Activated CD4-positive, alpha-beta T cell treated with anti-CD3 and anti-CD28 coated beads for 24 hours (primary cell): ENCODE measurements around the gene LYZL2.
"Not testable (repeated sequence)": the region's sequence is repeated elsewhere in the genome, so short reads cannot be mapped to it uniquely, and the experiment has no call there.

ENCODE experiments used
- DNase-seq, 2 donors: peaks; one replicate each; pipeline ENCODE4 v3.0.0-alpha.2; 2020; ENCODE audit warnings: low read depth in 2 of 2

Gene LYZL2

GRCh38 chr10:30629653-30630052 lies at the start of gene LYZL2:
Gene LYZL2 (minus strand): TSS chr10:30629753. CDS start chr10:30626915, 2,838 bp downstream.
- no peak for DNase-seq

DNA sequence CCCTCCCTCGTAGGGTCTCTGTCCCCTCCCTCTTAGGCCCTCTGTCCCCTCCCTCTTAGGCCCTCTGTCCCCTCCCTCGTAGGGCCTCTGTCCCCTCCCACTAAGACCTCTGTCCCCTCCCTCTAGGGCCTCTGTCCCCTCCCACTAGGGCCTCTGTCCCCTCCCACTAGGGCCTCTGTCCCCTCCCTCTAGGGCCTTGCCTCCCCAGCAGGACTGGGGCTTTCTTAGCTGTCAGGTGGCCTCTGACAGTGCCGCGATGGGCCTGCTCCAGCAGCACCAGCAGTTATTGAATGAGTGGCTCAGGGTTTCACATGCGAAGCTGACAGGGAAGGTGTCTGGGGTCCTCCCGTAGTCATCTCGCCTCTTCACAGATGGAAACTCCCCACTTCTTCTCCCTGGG lies 48.1 kb upstream of the LYZL2 start:
- DNase-seq: not testable (repeated sequence)

DNA sequence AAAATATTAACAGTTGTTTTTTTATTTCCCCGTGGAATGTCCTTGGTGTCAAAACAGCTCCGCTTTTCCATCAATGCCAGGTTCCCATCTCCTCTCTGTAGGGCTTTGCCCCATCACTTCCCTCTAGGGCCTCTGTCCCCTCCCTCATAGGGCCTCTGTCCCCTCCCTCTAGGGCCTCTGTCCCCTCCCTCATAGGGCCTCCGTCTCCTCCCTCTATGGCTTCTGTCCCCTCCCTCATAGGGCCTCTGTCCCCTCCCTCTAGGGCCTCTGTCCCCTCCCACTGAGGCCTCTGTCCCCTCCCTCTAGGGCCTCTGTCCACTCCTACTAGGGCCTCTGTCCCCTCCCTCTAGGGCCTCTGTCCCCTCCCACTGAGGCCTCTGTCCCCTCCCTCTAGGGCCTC lies 47.6 kb upstream of the LYZL2 start:
- DNase-seq: not testable (repeated sequence)

DNA sequence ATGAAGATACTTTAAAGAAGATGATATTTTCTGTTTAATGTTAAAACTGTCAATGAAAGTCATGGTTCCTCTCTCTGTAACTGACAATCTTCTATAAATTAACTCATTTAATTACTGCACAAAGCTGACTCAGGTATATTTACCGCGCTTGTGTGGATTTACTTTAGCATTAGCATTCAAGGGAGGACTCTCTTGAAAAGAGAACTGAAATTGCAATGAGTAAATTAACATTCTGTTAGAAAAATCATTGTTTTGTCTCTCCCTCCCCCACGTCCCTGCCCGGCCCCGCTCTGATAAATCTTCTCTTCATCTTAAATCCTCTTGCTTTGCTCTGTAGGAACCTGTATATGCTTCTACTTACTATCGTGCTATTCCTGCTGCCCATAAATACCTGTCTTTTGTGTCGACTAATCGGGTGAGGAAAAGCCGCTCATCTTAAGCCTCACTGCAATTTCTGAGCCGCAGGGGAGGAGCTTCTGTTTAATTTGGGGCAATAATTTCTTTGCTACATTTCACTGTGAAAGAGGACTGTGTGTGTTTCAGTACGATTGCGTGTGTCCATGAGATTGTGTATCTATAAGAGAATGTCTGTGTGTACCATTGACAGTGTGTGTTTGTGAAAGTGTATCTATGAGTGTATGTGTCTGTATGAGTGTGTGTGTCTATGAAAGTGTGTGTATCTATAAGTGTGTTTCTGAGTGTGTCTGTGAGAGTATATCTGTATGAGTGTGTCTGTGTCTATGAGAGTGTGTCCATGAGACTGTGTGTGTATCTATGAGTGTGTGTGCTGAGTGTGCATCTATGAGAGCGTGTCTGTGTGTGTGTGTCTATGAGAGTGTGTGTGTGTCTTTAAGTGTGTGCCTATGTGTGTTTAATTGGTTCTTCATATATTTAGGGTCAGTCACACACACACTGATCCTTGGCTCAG lies 46.5 kb upstream of the LYZL2 start:
- no peak for DNase-seq

DNA sequence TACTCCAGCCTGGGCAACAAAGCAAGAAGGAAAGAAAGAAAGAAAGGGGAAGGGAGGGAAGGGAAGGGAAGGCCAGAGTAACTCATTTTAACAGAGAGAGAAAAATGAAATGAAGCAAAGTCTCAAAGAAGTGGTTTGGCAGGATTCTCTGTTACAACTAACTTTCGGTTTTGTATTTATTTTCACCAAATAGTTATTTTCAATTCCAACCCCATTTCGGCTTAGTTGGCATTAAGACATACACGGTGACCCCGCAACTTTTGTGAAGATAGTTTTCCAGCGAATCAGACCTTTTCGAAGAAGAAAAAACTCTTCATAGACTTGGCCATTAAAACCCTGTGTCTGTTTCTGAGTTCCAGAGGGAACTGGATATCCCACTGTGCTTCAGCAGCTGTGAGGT lies 45.2 kb upstream of the LYZL2 start:
- DNase-seq: no peak

DNA sequence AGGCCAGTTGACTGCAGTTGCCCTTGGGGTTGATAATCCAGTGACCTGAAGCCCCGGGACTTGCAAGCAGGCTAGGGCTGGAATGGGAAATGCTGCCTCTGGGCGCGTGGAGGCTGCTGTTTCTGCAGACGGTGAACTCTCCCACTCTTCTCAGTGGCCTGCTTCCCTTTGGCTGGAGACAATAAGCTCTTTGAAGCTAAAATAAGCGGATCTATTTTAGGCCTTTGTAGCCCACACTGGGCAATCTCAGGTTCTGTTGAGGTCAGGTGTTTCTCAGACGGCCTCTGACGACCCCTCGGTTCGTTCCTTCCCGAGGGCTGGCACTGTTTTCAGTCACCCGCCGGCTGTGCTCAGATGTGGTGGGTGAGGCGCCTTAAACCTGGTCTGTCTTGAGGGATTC lies 43.7 kb upstream of the LYZL2 start:
- not testable (repeated sequence) for DNase-seq

- DNase-seq: not testable (repeated sequence)
Observed at GRCh38 chr10:30672338-30672737, 42.8 kb upstream of the LYZL2 start.

- peak in 1 of 2 donors; percentile 30 for DNase-seq
Observed at GRCh38 chr10:30671026-30671616, 41.6 kb upstream of the LYZL2 start.

DNA sequence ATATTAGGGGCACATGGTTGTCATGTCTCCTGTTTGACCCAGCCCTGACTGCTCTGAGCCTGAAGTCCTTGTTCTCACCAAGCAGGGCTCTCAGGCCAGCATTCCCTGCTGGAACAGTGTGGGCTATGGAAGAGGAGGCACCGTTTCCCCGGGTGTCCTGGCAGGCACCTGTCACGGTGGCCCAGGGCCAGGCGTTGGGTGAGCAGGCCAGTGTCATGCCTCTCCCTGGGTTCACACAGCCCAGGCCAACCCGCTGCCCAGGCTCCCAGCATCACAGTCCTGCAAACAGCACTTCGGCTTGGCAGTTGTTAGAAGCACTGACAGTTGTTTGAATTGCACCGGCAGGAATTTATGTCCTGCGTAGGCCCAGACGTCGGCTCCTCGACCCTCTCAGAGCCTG lies 38.4 kb upstream of the LYZL2 start:
- DNase-seq: not testable (repeated sequence)

DNA sequence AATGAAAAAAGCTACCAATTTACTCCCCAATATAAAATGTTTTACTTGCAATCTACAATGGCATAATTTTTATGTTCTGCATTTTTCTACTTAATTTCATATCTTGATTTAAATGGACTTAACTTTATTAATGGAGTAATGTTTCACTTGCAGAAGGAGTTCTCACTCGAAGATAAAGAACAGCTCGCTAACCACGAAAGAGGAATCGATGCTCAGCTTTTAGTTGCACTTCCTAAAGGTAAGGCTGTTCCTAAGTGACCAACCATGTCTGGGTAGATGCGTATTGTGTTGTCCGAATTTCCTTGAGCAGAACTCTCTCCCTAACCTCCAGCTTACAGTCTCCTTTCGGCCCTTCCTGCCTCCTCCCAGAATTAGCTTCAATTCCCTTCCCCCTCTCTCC lies 33.9 kb upstream of the LYZL2 start:
- not testable (repeated sequence) for DNase-seq

- DNase-seq: no peak
Observed at GRCh38 chr10:30662814-30663213, 33.3 kb upstream of the LYZL2 start.

DNA sequence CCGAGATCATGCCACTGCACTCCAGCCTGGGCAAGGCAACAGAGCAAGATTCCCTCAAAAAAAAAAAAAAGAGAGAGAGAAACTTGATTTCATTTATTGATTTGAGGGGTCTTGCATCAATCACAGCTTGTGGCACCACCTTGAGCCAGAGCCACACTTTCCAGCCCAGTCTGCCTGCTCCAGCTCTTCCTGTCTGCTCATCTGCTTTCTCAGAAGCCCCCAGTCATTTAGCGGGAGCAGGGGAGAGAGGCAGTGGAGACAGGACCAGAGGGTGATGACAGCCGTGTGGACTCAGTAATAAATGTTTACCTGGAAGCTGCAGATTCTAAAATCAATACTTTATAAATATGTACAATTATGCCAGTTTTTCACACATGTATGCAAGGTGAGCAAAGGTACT lies 30.8 kb upstream of the LYZL2 start:
- DNase-seq: not testable (repeated sequence)

DNA sequence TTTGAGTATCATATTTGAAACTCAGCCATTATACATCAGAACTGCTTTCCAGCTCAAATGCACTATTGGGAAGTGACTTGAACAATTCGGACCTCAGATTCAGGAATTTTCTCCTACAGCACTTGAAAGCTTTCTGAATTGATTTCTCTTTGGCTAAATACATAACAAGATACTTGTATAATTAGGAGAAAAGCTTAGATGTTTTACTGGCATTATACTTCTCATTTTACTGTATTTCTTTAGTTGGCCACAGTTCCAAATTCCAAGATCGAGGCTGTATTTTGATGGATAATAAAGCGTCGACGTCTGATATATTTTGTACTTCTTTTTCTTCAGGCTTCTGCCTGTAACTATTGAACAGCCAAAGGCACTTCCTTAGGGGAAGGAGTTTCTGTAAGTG lies 26.7 kb upstream of the LYZL2 start:
- no peak for DNase-seq

GRCh38 chr10:30655001-30655400 lies 25.4 kb upstream of the LYZL2 start:
- not testable (repeated sequence) for DNase-seq

DNA sequence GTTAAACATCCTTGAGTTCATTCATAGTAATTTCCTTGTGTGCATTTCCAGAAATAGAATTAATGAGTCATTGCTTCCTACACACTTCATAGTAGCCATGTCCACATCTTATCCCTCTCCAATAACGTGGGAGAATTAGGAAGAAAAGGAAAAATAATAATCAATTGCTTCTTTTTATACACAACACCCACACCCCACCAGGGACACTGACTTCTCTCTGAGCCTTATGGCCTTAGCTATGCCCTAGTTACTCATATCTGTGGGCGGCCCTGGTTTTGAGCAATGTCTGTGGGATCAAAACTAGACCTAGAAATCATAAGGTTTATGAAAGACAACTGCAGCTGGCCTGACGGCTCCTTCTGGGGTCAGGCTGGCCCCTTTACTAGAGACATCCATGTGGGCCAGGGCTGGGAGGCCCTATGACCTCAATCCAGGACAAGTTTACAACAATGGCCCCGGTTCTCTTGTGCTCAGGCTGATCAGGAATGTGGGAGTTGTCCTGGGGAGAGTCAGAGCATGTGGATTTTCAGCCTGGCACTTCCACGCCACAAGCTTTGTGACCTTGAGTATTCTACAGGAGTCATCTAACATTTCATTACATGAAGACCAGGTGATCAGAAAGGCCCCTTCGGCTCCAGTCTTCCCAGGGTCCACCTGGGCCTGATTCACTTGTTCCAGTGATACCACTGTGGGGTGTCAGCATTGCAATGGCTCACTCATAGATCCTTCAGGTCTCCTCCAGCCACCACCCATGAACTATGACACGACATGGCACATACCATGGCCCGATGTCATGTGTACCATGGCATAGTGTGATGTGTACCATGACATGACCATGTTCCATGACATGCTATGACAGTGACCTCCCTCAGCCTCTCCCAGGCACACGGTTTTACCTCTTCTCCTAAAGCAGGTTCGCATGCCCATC lies 22.2 kb upstream of the LYZL2 start:
- not testable (repeated sequence) for DNase-seq

DNA sequence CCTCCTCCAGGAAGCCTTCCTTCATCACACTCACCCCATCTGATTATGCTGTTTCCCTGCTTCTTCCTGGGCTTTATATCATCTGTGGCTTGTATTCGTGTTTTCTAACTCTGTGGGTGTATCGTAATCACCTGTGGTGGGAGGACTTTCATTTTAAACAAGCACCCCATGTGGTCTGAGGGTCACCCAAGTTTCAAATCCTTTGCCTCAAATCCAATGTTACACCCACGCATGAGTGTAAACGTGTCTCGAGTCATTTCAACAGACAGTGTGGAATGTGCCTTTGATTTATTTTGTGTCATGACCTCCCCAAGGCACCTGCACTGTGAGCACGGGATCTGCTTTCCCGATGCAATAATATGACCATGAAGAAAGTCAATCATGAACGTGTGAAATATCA lies 17.5 kb upstream of the LYZL2 start:
- DNase-seq: no peak

DNA sequence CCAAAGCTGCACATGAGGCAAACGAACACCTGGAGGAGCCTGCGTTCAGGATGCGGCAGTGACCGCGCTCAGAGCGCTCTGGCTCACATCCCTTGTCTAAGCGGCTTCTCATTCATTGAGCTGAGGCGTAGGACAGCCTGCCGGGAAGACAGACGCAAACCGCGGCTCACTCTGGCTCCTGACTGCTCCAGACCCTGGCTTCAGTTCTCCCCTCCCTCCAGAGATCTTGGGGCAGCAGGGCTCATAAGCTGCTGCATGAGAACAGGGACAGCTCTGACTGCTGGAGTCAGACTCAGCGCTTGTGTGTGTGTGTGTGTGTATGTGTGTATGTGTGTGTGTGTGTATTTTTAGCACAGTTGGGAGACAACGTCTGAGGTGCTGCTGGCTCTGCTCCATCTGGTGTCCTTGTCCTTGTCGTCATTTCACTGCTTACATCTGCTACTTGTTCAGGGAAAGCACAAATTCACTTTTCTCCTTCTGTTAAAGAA lies 15.8 kb upstream of the LYZL2 start:
- no peak for DNase-seq

DNA sequence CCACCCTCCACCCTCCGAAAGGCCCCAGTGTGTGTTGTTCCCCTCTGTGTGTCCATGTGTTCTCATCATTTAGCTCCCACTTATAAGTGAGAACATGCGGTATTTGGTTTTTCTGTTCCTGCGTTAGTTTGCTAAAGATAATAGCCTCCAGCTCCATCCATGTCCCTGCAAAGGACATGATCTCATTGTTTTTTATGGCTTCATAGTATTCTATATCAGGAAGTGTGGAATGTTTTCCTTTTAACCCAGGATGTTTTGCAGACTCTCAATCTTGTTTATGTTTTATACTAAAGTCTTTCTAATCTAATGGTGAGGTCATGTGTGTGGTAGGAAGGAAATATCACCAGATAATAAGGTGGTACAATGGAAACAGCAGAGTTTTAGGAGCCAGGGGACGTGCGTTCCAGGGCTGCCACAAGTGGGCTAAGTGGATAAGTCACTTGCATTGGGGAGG lies 14.9 kb upstream of the LYZL2 start:
- DNase-seq: not testable (repeated sequence)

DNA sequence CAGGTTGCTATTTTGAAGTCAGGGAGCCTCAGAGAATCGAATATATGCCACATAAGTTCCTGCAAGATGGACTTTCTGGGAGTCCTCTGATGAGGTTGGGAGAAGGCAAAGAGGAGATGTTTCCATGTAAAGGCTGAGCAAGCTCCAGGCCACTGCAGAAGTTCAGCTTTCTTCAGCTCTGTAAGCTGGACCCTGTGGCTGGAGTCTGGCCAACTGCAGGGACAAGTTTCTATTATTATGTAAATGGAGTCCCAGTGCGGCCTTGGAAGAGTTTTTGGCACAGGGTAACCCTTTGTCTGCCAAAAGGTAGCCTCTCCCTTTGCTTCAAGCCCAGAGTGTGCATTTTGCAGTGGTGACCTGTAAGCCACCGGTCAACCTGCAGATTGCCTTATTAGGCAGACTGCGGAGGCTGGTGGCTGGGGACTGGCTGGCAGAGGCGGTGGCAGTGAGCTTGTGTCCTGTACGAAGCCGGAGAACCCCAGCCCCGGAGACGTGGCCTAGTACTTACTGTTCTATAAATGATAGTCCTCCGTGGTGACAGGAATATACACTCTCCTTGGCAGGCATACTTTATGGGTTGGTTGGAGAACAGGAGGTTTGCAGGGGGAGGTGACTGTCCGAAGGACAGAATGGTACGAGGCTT lies 14.1 kb upstream of the LYZL2 start:
- not testable (repeated sequence) for DNase-seq

DNA sequence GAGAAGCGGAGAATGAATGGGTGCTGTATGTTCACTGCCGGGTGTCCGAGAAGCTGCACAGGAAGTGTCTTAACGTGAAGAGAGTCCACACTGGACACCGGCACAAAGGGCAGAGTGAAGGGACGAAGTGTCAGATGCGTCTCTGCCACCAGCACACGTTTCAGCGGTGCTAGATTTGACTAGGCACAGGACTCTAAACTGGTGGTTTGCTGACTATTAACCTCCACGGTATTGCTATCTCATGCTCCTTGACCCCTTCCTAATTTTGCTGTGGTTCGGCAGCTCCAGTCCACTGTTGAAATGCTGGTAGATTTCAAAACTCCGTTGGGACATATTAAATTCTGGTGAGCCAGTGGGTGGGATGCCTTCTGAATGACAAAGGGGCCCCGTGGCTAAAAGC lies 13.3 kb upstream of the LYZL2 start:
- not testable (repeated sequence) for DNase-seq
